ENCODE measurements around the gene NMT1. TPM values are rescaled to one million over a fixed set of nuclear protein-coding genes. Genes with fewer than 3 reads are reported as not detected.

The NMT1 gene
- total and polyA plus RNA-seq, 2 donors from 2014 or later, result 72.3 to 98.5 TPM

- no peak for DNase-seq
- H3K27me3 ChIP-seq (ENCODE audit: control insufficient read depth, insufficient read depth, low read length), result no peaks in the 10 kb centered on the region
- H3K9me3 ChIP-seq (ENCODE audit: control insufficient read depth in 2 of 3, insufficient read depth in 1 of 3, low read length in 3 of 3), result no peaks in the 10 kb centered on the region
- peaks cover 9 to 61% (median 42%) of the 10 kb centered on the region in 3 donors for H3K36me3 ChIP-seq (ENCODE audit: control insufficient read depth in 2 of 3, insufficient read depth in 3 of 3, low read length in 3 of 3)
- no peak overlapping the region for H3K9ac ChIP-seq (ENCODE audit: low read length in 3 of 3)
- no peak for FAIRE-seq
- intact Hi-C loops (cut with DNase I), result no loop called here
- H3K27ac ChIP-seq (ENCODE audit: low read depth in 2 of 2, low read length in 2 of 2), result no peak overlapping the region
- H3K4me3 ChIP-seq (ENCODE audit: low read length in 3 of 3), result no peak overlapping the region
- no peak for TF ChIP-seq CTCF (IDR thresholded peaks at IDR 0.05; ENCODE audit: borderline replicate concordance, extremely low read depth, insufficient read depth)
- peaks cover 0 to 18% (median 5%) of the 10 kb centered on the region in 3 donors for H3K4me1 ChIP-seq (ENCODE audit: control insufficient read depth in 2 of 3, insufficient read depth in 2 of 3, low read depth in 1 of 3, low read length in 3 of 3)
These were observed 35.8 kb downstream of the NMT1 start for GRCh38 chr17:45096926-45097325.

- no peak overlapping the region for H3K9ac ChIP-seq (ENCODE audit: low read length in 3 of 3)
These were observed 37.2 kb downstream of the NMT1 start for GRCh38 chr17:45098081-45098868.

GRCh38 chr17:45098869-45099616, 37.9 kb downstream of the NMT1 start:
- peak; percentile 88 to 93 (median 90) for DNase-seq
- no peak for FAIRE-seq
- Histone ChIP-seq H3K36me3 (ENCODE audit: control insufficient read depth in 2 of 3, insufficient read depth in 3 of 3, low read length in 3 of 3) (peaks cover 13 to 66% (median 57%) of the 10 kb centered on the region in 3 donors), H3K27me3 (ENCODE audit: control insufficient read depth, insufficient read depth, low read length) (no peaks in the 10 kb centered on the region), H3K4me1 (ENCODE audit: control insufficient read depth in 2 of 3, insufficient read depth in 2 of 3, low read depth in 1 of 3, low read length in 3 of 3) (peaks cover 0 to 2% (median 0%) of the 10 kb centered on the region in 3 donors), H3K9me3 (ENCODE audit: control insufficient read depth in 2 of 3, insufficient read depth in 1 of 3, low read length in 3 of 3) (no peaks in the 10 kb centered on the region), H3K4me3 (ENCODE audit: low read length in 3 of 3) (no peak overlapping the region), H3K27ac (ENCODE audit: low read depth in 2 of 2, low read length in 2 of 2) (no peak overlapping the region), H3K9ac (ENCODE audit: low read length in 3 of 3) (no peak overlapping the region)
- TF ChIP-seq CTCF (IDR thresholded peaks at IDR 0.05; ENCODE audit: borderline replicate concordance, extremely low read depth, insufficient read depth), result peak; percentile 84
- intact Hi-C loops (cut with DNase I), result no loop called here

More at GRCh38 chr17:45098081-45098868, 37.2 kb downstream of the NMT1 start:
- Histone ChIP-seq H3K36me3 (ENCODE audit: control insufficient read depth in 2 of 3, insufficient read depth in 3 of 3, low read length in 3 of 3) (peaks cover 11 to 64% (median 53%) of the 10 kb centered on the region in 3 donors), H3K27me3 (ENCODE audit: control insufficient read depth, insufficient read depth, low read length) (no peaks in the 10 kb centered on the region), H3K4me3 (ENCODE audit: low read length in 3 of 3) (no peak overlapping the region), H3K4me1 (ENCODE audit: control insufficient read depth in 2 of 3, insufficient read depth in 2 of 3, low read depth in 1 of 3, low read length in 3 of 3) (peaks cover 0 to 5% (median 4%) of the 10 kb centered on the region in 3 donors), H3K27ac (ENCODE audit: low read depth in 2 of 2, low read length in 2 of 2) (no peak overlapping the region), H3K9me3 (ENCODE audit: control insufficient read depth in 2 of 3, insufficient read depth in 1 of 3, low read length in 3 of 3) (no peaks in the 10 kb centered on the region)
- FAIRE-seq (no peak), DNase-seq (no peak)
- intact Hi-C loops (cut with DNase I), result no loop called here
- no peak for TF ChIP-seq CTCF (IDR thresholded peaks at IDR 0.05; ENCODE audit: borderline replicate concordance, extremely low read depth, insufficient read depth)
